HL-60/S4 treated with retinoic acid at 250 ng/mL for 4 days and 3 days (cell line): ENCODE measurements around the gene CENPP.

ENCODE experiments used
- in situ Hi-C: fragments of 300-500 bp; cut with MboI; formaldehyde crosslinking; loops from 2 replicates; pipeline ENCODE4 v1.7.0; 2022; ENCODE audit warnings: low sequenced_read_pairs

The CENPP gene

DNA sequence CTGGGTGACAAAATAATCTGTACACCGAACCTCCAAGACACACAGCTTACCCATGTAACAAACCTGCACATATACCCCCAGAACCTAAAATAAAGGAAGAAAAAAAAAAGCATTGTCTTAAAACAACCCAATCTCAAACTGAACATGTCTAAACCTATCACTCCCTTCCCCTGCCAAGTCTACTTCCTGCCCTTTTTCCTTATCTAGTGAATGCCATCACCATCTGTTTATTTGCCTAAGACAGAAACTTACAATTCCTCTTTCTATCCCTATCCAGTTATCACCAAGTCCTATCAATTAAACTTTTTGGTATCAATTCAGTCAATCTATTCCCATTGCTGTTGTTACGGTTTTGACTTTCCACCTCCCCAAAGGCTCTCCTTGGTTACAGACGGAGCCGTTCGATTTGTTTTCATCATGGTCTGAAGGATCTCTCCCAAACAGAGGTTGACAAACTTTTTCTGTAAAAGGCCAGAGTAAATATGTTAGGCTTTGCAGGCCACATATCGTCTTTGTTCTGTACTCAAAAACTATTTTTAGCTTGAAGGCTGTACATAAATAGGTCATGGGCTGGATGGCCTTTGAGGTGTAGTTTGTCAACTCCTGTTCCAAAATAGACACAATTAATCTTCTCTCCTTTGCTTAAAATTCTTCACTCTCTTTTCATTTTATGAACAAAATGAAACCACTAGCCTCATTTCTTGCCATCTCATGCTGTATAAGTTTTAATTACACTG lies 12.7 kb upstream of the CENPP start:
- in situ Hi-C loops, result no loop called here

DNA sequence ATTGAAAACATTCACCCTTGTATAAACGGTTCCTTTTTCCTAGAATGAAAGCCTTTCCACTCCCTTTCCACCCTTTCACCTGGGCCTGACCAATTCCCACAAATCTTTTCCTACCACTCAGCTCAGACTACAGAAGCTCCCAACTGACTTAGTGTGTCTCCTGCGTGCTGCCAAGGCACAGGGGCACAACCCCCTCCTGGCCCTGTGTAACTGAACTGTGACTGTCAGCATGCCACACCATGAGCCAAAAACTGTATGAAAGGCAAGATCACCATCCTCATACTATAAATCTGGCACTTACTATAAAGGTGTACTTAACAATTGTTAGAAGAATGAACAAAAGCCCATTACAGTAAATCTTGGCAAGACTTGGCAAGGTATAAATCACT lies 12.1 kb upstream of the CENPP start:
- in situ Hi-C loops, result no loop called here

DNA sequence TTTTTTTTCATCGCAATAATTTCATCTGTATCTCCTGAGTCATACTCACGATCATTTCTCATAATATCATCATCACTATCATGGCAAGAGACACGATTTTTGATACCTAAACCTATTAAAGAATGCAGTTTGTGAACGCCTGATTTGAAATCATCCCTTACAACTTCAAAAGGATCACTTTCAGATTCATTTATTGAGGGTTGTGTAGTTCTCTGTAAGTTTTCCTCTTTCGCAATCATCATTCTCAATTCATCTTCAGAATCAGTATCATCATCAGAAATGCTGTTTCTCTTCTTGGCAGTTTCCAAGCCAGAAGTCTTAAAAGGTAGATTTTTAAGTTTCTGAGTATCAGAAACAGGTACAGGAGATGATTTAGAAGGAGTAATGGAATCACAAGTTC lies 10.3 kb upstream of the CENPP start:
- in situ Hi-C loops, result no loop called here

DNA sequence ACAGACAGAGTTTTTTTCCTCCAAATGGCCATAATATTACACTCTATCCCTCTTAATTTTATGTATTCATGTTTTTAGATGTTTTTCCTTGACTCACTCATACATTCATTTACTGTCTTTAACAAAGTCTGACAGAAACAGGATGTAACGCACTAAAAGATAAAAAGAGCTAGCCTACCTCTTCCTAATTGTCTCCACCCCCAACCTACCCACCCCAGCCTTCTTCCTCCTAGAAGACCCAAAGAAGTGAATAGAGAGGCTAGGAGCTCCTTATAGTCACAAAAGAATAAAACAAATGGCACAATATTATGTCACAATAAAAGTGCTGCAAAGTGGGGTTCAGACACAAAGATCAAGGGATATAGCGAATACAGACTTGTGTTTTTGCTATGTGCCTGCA lies 1.3 kb upstream of the CENPP start:
- in situ Hi-C loops, result no loop called here

DNA sequence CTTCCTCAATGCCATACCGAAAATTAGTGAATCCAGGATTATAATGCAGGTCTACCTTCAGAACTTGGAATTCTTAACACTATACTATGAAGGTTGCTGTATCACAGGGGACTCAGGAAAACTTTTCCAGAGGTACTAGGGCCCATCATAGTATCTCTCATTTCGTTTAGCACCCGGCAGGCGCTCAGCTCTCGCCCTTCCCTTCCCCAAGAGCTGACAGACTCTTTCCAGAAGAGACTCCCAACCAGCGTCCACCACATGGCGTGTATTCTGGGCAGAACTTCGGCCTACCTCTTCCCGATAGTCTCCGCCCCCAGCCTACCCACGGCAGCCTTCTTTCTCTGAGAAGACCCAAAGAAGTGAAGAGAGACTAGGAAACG lies 874 bp upstream of the CENPP start:
- in situ Hi-C loops, result no loop called here

DNA sequence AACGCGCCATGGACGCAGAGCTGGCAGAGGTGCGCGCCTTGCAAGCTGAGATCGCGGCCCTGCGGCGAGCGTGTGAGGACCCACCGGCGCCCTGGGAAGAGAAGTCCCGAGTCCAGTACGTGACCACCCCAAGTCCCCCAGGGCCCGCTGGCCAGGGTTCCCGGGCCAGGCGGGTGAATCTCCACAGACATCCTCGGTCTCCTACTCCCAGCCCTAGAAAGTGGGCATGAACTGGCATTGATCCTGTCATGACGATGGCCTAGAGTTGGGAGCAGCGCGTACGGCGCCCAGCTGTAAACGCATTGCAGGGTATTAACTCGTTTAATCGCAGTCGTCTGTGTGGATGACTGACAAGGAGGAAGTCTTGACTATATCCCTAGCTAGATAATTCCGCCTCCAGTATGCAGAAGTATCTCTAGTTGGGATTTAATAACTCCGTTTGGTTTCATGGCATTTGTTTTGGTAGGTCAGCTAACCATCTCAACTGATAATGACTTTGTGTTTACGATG lies 293 bp downstream of the CENPP start:
- in situ Hi-C loops, result no loop called here

DNA sequence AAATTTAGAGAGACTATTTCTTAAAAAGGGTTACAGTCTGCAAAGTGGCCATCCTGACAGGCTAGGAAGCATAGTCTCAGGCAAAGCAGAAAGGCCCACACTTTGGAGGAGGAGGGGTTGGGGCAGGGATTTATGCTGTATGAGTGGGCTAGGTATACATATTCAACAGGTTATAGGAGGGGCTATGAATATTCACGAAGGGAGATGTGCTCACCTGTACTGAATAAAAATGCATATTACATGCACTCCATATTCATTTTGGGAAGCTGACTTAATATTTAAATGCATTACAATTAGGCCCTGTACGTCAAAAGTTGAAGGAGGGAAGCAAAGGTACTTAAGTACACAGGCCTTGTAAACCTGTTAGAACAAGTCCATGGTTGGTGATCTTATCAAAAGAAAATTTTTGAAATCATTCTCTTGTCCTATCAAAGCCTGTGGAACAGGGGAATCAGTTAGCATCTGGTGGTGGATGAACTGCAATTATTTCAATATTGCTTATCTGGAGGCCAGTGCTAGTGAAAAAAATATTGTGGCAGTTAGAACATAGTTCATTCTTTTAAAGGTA lies 1.6 kb downstream of the CENPP start:
- in situ Hi-C loops, result no loop called here

DNA sequence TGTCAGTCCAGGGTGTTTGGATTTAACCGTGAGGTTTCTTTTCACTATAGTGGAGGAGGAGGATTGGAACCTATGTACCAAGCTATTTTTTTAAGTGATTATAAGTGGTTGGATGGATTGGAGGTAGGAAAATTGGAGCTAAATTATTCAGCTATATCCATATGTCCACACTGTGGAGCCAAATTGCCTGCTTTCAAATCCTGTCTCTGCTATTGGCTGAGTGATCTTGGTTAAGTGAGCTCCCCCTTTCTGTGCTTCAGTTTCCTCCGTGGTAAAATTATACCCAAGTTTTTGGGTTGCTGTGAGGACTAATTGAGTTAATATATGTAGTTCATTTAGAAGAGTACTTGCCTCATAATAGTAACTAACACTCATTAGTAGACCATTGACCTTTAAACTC lies 2.5 kb downstream of the CENPP start:
- in situ Hi-C loops, result no loop called here

DNA sequence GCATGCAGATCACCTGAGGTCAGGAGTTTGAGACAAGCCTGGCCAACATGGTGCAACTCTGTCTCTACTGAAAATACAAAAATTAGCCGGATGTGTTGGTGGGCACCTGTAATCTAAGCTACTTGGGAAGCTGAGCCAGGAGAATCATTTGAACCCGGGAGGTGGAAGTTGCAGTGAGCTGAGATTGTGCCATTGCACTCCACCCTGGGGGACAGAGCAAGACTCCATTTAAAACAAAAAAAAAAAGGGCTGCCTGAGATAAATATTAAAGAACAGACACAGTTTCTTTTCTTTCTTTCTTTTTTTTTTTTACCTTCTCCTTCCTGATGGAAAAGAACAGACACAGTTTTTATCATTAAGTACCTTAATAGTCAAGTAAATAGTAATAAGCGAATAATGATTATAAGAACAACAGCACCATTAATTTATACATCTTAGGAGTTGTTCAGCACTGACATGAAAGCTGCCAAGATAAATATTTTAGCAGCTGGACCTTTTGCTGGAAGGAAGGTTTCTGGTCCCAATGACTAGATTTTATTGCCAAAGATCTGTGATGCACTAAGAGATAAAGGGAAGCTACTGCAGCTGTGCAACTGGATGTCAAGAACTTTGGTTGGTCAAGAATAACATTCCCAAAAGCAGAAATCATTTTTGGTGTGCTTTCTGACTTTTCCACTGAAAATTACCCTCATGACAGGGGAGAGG lies 7.0 kb downstream of the CENPP start:
- in situ Hi-C loops, result no loop called here

DNA sequence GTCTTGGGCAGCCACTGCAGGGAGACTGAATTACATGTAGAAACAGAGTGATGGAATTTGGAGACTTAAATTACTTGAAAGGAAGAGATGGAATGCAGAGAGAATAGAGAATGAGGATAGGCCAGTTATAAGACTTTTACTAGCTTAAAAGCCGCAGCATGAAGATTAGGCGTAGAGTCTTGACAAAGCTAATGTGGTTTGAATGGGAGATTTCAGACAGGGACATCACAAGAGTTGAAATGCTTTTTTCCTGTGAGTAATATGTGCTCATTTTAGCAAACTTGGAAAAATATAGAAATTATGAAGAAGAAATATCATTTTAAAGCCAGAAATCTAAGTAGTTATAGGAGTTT lies 7.5 kb downstream of the CENPP start:
- in situ Hi-C loops, result no loop called here

DNA sequence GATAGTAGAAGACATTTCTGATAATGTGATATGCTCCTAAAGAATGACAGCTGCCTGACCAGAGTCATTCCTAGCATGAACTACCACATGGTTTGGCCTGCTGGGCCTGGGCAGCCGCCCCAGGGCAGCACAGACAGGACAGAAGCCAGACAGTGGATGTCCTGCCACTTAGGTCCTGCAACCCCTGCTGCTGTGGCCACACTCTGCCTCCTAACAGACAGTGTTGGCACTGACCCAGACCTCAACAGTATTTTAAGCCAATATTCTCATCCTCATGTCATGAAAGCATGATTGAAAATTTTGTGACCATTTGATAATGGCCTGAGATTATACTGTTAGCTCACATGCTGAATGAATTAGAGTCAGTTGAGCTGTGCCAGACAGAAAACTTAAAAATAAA lies 15.8 kb downstream of the CENPP start:
- in situ Hi-C loops, result no loop called here

DNA sequence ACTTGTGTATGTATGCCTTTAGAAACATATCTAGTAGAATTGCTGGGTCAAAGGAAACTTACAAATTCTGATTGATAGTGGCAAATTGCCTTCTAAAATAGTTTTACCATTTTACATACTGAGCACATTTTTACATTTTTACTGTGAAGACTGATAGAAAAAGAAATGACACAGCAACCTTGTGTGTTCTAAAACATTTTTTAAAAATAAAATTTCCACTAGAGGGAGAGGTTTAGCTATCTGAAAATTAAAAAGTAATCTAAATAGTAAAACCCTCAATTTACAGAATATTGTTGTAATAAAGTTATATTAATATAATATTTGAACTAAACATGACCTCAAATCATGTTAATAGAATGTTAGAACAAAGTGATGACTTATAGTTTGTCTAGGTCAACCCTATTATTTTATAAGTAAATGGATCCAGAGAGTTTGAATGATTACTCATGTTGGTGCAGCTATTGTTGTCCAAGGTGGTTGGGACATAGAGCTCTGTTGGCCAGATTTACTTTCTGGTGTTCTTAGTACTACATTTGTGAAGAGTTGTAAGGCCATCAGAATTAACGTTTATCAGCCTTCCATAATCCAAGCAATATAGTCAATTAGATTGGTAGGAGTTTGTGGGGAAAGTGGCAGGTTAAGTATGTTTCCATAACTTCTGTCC lies 17.2 kb downstream of the CENPP start:
- in situ Hi-C loops, result no loop called here

DNA sequence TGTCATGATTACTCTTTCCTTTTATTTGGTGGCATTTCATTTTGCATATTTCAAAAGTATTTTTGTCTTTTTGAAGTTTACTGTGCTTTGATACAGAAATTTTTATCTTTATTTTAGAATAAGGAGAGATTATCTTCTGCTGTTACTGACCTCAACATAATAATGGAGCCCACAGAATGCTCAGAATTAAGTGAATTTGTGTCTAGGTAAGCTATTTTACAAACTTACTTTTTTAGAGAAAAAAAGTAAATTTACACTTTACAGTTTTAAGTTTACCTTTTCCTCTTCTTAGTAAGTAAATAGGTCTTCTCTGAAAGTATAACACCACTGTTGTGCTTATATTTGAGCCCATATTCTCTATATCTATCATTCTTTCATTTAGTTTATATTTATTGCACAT lies 19.8 kb downstream of the CENPP start:
- in situ Hi-C loops, result no loop called here

DNA sequence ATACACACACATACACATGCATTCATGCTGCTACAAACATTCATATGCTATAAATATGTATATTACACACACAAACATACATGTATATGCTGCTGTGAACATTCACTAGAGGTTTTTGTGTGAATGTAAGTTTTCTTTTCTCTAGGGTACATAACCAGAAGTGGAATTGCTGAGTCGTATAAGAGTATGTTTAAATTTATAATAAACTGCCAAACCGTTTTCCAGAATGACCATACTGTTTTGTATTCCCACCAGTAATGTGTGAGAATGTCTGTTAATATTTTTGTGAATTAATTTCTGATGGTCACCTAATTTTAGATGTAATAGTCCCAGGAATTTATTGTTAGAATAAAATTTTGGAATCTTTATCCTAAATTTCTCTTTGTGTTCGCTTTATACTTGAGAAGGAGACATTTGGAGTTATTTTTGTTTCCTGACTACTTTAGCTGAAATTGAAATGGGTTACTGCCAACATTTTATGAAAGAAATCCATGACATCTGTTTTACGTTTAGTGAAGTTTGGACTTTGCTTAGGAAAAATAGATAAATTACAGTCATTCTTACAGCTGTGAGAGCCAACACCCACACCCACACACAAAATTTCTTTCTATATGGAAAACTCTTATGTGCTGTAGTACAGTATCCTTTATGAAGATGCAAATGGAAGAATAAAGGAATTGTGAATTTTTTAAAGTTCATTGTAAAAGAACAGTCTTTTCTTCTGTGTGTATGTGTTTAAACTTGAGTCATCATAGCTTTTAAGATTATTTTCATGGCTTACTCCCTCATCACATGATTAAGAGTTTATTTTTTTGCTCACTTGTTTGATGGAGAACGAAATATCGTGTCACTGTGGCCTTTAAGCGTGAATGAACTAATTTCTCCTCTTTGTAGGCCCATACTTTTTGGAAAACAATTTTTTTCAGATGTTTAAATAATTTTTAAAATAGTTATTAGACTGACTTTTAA lies 24.3 kb downstream of the CENPP start:
- in situ Hi-C loops, result no loop called here

DNA sequence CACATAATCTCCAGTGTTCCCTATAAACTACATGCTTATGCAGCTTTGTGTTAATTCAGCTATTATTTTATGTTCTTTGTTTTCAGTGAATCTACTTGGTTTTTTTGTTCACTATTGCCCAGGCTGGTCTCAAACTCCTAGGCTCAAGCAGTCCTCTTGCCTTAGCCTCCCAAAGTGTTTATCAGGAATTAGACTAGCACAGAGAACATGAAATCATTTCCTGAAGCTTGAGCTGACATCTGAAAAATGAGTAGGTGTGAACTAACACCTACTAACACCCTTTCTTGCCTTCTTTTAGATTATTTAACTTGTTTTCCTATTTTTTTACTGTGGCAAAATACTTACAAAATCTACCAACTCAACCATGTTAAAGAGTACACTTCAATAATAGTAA lies 25.0 kb downstream of the CENPP start:
- in situ Hi-C loops, result no loop called here

DNA sequence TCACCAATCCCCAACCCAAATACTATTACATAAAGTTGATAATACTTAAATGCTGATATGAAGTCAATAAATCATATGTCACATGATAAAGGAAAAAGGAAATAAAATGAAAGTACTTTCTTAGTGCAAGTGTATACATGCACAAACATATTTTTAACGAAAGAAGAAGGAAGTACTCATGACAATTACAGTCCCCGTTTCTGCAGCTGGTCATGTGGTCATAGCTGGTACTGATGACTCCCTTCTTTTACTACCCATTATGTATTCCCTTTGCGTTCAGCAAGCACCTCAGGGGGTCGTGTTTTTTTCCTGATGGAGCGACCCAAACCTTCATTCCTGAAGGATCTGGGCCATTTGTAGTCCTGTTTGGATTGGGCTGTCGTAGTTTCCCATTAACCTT lies 27.3 kb downstream of the CENPP start:
- in situ Hi-C loops, result no loop called here

DNA sequence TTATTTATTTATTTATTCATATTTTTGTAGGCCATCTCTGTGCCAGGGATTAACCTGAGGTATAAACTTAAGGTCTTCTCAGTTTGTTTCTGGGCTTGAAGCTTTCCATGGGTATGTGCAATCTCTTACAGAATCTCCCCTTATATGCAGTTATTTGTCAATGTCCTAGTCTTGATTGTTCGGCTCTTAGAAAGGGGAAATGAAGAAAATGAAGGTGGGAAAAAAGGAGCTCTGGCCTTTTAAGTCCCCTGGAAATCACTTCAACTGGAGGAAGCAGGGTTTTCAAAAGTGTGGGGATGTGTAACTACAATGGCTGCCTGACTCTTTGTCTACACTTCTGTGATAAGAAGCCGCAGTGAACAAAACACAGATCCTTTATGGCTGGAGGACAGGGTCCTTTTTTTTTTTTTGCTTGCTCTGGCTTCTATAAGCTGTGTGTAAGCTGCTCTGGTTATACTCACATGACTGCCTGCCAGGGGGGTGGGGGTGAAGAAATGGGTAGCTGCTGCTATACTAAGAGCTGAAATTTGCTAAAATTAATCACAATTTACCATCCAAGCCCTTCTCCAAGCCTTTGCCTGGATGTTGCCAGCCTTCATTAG lies 33.7 kb downstream of the CENPP start:
- in situ Hi-C loops, result no loop called here

DNA sequence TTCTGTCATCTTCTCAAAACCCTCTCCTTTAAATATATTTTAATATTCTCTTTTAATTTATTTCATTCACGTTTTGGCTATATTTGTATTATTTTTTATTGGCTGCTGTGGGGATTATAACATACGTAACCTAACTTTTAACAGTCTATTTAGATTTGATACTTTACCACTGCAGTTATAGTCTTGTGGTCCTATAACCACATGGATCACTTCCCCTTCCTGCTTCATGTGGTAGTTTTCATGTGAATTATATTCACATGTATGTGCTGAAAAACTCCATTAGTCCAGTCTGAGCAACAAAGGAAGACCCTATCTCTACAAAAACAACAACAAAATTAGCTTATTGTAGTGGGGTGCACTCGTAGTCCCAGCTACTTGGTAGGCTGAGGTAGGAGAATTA lies 34.3 kb downstream of the CENPP start:
- in situ Hi-C loops, result no loop called here

DNA sequence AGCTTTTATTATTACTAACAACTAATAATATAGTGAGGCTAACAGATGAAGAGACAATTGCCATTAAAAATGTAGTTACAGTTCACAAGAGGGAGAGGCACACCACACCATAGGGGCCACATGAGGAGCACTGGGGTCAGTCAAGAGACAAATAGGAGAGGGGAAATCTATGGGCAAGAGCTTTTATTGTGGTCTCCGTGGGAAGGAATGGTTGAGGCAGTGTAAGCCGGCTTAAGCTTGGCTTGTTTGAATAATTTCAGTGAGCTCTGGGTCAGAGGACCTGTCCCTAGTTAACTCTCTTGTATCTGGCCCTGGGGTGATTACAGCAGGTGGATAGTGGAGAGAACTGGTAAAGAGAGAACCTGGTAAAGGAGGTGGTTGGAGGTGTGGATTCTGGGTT lies 43.3 kb downstream of the CENPP start:
- in situ Hi-C loops, result no loop called here

DNA sequence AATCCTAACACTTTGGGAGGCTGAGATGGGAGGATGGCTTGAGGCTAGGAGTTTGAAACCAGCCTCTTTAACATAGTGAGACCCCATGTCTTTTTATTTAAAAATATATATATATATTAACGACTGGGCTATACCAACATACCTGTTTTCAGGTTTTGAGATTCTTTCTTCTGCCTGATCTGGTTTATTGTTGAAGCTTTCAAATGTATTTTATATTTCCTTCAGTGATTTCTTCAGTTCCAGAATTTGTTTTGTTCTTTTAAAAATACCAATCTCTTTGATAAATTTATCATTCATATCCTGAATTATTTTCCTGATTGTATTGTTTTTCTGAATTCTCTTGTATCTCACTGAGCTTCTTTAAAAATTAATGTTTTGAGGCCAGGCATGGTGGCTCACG lies 47.4 kb downstream of the CENPP start:
- in situ Hi-C loops, result no loop called here
